Mucosa of stomach (tissue), 1 donor: Measurements from ENCODE around the gene DRC3.
"Not testable (repeated sequence)": the region's sequence is repeated elsewhere in the genome, so short reads cannot be mapped to it uniquely, and the experiment has no call there.

Source experiments
- H3K27me3 ChIP-seq: one replicate; pipeline ENCODE4 v1.7.0; 2013; ENCODE audit warnings: mild to moderate bottlenecking, low read length; ENCODE audit not compliant: control insufficient read depth, insufficient read depth
- H3K36me3 ChIP-seq: one replicate; pipeline ENCODE4 v1.7.0; 2013; ENCODE audit warnings: low read length; ENCODE audit not compliant: control insufficient read depth, insufficient read depth
- H3K4me1 ChIP-seq: one replicate; pipeline ENCODE4 v1.7.0; 2013; ENCODE audit warnings: mild to moderate bottlenecking, low read length; ENCODE audit not compliant: control insufficient read depth, insufficient read depth
- H3K4me3 ChIP-seq: one replicate; pipeline ENCODE4 v1.7.0; 2013; ENCODE audit warnings: low read length
- H3K9ac ChIP-seq: one replicate; pipeline ENCODE4 v1.7.0; 2013; ENCODE audit warnings: mild to moderate bottlenecking, low read length, moderate library complexity
- H3K9me3 ChIP-seq: one replicate; pipeline ENCODE4 v1.7.0; 2013; ENCODE audit warnings: mild to moderate bottlenecking, low read length, moderate library complexity; ENCODE audit not compliant: control insufficient read depth
- donor health status: Pancreatic carcinoma.

DRC3 gene

DNA sequence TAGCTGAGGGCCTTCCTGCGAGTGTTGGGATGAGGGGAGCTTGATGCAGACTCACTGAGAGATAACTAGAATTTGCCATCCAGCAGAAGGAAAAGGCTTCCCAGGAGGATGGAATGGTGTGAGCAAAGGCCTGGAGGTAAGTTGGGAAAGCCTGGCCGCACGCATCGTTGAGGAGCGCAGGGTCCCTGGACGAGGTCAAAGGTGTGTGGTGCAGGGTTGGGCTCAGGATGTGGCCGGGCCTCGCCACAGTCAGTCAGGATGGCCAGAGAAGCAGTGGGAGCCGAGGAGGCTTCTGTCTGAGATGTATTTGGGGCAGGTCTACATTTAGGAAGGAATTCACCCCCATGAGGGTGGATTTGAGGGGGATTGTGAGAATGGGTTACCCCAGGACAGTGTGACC, 16.4 kb downstream of the DRC3 start:
- Histone ChIP-seq H3K27me3 (no peaks in the 10 kb centered on the region), H3K9ac (no peak overlapping the region), H3K4me1 (peaks cover 13% of the 10 kb centered on the region), H3K9me3 (no peaks in the 10 kb centered on the region), H3K36me3 (no peaks in the 10 kb centered on the region), H3K4me3 (no peak overlapping the region)

GRCh38 chr17:17989618-17990017, 17.0 kb downstream of the DRC3 start:
- no peaks in the 10 kb centered on the region for H3K27me3 ChIP-seq

GRCh38 chr17:17990282-17990681, 17.6 kb downstream of the DRC3 start:
- Histone ChIP-seq H3K4me1 (peaks cover 13% of the 10 kb centered on the region), H3K27me3 (no peaks in the 10 kb centered on the region), H3K4me3 (no peak overlapping the region), H3K36me3 (no peaks in the 10 kb centered on the region), H3K9me3 (no peaks in the 10 kb centered on the region), H3K9ac (no peak overlapping the region)

More at GRCh38 chr17:17989618-17990017, 17.0 kb downstream of the DRC3 start:
- no peaks in the 10 kb centered on the region for H3K9me3 ChIP-seq
- no peak overlapping the region for H3K9ac ChIP-seq
- H3K4me3 ChIP-seq, result no peak overlapping the region
- no peaks in the 10 kb centered on the region for H3K36me3 ChIP-seq
- H3K4me1 ChIP-seq, result peaks cover 13% of the 10 kb centered on the region

GRCh38 chr17:17993366-17993765, 20.7 kb downstream of the DRC3 start:
- no peaks in the 10 kb centered on the region for H3K27me3 ChIP-seq
- H3K9ac ChIP-seq, result no peak overlapping the region
- H3K4me3 ChIP-seq, result no peak overlapping the region
- peaks cover 13% of the 10 kb centered on the region for H3K4me1 ChIP-seq
- no peaks in the 10 kb centered on the region for H3K9me3 ChIP-seq
- H3K36me3 ChIP-seq, result no peaks in the 10 kb centered on the region

GRCh38 chr17:17993852-17994251, 21.2 kb downstream of the DRC3 start:
- no peaks in the 10 kb centered on the region for H3K27me3 ChIP-seq
- no peaks in the 10 kb centered on the region for H3K9me3 ChIP-seq
- H3K36me3 ChIP-seq, result no peaks in the 10 kb centered on the region
- peaks cover 13% of the 10 kb centered on the region for H3K4me1 ChIP-seq
- H3K9ac ChIP-seq, result no peak overlapping the region
- no peak overlapping the region for H3K4me3 ChIP-seq

DNA sequence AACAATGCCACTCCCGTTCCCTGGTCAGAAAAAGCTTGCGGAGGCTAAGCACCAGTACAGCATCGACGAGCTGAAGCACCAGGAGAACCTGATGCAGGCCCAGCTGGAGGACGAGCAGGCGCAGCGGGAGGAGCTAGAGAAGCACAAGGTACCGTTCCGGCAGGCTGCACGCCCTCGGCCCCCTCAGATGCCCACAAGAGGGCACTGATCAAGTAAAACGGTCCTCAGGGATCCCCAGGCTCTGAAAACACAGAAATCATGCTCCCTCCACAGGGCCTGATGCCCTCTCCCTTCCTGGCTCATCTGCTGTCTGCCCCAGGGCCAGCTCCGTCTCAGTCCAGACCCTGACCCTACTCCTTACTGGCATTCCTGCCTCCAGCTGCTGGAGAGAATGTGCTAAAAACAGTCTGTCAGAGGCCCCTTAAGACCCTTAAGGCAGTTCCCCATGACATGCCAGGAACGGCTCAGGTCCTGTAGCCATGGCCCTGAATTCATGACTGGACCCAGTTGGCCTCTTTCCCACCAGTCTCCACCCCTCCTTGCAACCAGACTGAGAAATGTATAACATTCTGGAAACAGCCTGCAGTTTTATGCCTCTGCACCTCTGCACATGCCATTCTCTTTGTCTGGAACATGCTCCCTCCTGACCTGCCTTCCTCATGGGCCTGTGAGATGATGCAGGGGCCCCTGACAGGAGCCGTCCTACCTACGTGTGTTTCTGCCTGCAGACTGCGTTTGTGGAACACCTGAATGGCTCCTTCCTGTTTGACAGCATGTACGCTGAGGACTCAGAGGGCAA, 21.8 kb downstream of the DRC3 start:
- no peaks in the 10 kb centered on the region for H3K36me3 ChIP-seq
- H3K4me1 ChIP-seq, result peaks cover 13% of the 10 kb centered on the region
- no peaks in the 10 kb centered on the region for H3K27me3 ChIP-seq
- no peak overlapping the region for H3K9ac ChIP-seq
- no peak overlapping the region for H3K4me3 ChIP-seq
- no peaks in the 10 kb centered on the region for H3K9me3 ChIP-seq

- H3K9me3 ChIP-seq, H3K9ac ChIP-seq, H3K4me1 ChIP-seq, H3K36me3 ChIP-seq, H3K27me3 ChIP-seq, H3K4me3 ChIP-seq: not testable (repeated sequence)
Measured at GRCh38 chr17:17995887-17996286, 23.2 kb downstream of the DRC3 start.

DNA sequence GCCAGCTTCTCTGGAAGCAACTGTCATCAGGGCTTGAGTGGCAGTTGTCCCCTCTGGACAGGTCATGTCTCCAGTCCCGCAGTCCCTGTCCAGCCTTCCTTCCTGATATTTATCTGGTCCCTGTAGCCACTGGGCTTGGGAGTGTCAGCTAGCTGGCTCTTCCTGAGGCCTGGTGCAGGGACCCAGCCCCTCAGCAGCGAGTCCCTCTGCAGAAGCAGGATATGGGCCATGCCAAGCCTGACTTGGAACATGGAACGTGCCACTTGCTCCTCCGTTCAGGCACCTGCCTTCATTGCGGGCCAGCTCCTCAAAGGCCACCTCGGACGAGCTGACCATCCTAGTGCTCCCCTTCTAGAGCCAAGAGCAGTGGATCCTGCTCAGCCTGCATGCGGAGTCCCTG, 26.3 kb downstream of the DRC3 start:
- Histone ChIP-seq H3K9ac (no peak overlapping the region), H3K4me1 (no peaks in the 10 kb centered on the region), H3K27me3 (no peaks in the 10 kb centered on the region), H3K9me3 (no peaks in the 10 kb centered on the region), H3K4me3 (no peak overlapping the region), H3K36me3 (no peaks in the 10 kb centered on the region)

DNA sequence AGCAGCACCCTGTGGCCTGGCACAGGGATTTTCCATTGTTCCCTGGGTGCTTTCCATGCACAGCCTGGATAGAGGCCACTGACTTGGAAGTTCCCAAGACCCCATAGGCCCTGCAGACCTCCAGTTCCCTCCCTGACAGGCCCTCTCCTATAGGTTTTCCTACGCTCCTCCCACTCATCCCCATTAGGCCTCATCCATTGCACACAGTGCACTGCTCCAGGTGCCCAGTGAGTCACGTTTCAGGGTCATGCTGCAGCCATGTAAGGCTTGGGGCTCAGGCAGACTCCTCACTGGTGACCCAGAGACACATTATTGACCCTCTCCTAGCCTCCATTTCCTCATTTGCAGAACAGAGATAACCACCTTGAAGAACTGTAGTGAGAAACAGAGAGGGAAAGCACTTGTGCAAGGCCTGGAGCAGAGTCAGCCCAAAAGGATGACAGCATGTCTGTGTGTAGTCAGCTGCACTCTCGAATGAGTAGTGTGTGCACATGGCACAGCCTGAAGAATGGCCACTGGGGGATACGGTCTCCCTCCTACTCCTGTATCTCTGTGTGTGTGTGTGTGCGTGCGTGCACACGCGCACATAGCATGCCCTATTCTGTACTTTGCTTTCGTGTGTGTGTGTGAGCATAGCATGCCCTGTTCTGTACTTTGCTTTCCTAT, 26.8 kb downstream of the DRC3 start:
- Histone ChIP-seq H3K36me3 (peaks cover 5% of the 10 kb centered on the region), H3K9ac (no peak overlapping the region)

GRCh38 chr17:18000030-18000408, 27.4 kb downstream of the DRC3 start:
- no peak overlapping the region for H3K9ac ChIP-seq
- H3K4me3 ChIP-seq, result no peak overlapping the region
- H3K4me1 ChIP-seq, result no peaks in the 10 kb centered on the region
- H3K9me3 ChIP-seq, result no peaks in the 10 kb centered on the region
- peaks cover 5% of the 10 kb centered on the region for H3K36me3 ChIP-seq
- no peaks in the 10 kb centered on the region for H3K27me3 ChIP-seq

More for the DNA sequence above, 26.8 kb downstream of the DRC3 start:
- Histone ChIP-seq H3K4me3 (no peak overlapping the region), H3K9me3 (no peaks in the 10 kb centered on the region), H3K27me3 (no peaks in the 10 kb centered on the region), H3K4me1 (no peaks in the 10 kb centered on the region)

- Histone ChIP-seq H3K36me3 (peaks cover 5% of the 10 kb centered on the region), H3K27me3 (no peaks in the 10 kb centered on the region), H3K4me3 (no peak overlapping the region), H3K4me1 (no peaks in the 10 kb centered on the region), H3K9ac (no peak overlapping the region), H3K9me3 (no peaks in the 10 kb centered on the region)
Measured at GRCh38 chr17:18002171-18002570, 29.5 kb downstream of the DRC3 start.

- no peaks in the 10 kb centered on the region for H3K27me3 ChIP-seq
- no peaks in the 10 kb centered on the region for H3K4me1 ChIP-seq
- H3K4me3 ChIP-seq, result no peak overlapping the region
- H3K9ac ChIP-seq, result no peak overlapping the region
- H3K36me3 ChIP-seq, result peaks cover 5% of the 10 kb centered on the region
- no peaks in the 10 kb centered on the region for H3K9me3 ChIP-seq
Measured at GRCh38 chr17:18004345-18004744, 31.7 kb downstream of the DRC3 start.
